ENCODE measurements around the gene SLC39A11. TPM values are rescaled to one million over a fixed set of nuclear protein-coding genes. Genes with fewer than 3 reads are reported as not detected.

Gene SLC39A11
- polyA plus RNA-seq, 1 of the 3 experiments (the other 2 are of a cell fraction), result 23.5 TPM

- Histone ChIP-seq H3F3A (replicated peaks; ENCODE audit: insufficient read depth) (no peaks in the 10 kb centered on the region), H2AFZ (ENCODE audit: low read depth) (no peak overlapping the region), H3K9me3 (peaks cover 7% of the 10 kb centered on the region; the same call in 1 of the 2 replicates), H3K27ac (ENCODE audit: low read depth in 2 of 2, low read length in 1 of 2) (no peak overlapping the region), H3K27me3 (ENCODE audit: insufficient read depth) (no peaks in the 10 kb centered on the region), H3K9me2 (no peaks in the 10 kb centered on the region), H3K4me1 (ENCODE audit: control insufficient read depth in 1 of 2, insufficient read depth in 2 of 2, low read depth in 1 of 2, low read length in 1 of 2) (no peaks in the 10 kb centered on the region; a peak in 1 of 4 replicates), H4K20me1 (ENCODE audit: insufficient read depth) (no peaks in the 10 kb centered on the region), H3K79me2 (ENCODE audit: insufficient read depth) (no peaks in the 10 kb centered on the region), H3K9ac (no peak overlapping the region), H3K4me3 (ENCODE audit: low read depth in 2 of 2, low read length in 1 of 2) (no peak overlapping the region), H3K4me2 (no peak overlapping the region), H3K36me3 (replicated peaks in 1 of 2; ENCODE audit: control insufficient read depth in 1 of 2, insufficient read depth in 2 of 2, low read length in 1 of 2) (peaks cover 0 to 4% of the 10 kb centered on the region in 2 experiments)
- no peak for TF ChIP-seq FOSL2 (IDR thresholded peaks at IDR 0.05; ENCODE audit: borderline replicate concordance, low read depth)
- no peak for TF ChIP-seq JUND (IDR thresholded peaks at IDR 0.05)
- TF ChIP-seq RAD21 (IDR thresholded peaks at IDR 0.05; ENCODE audit: low read length), result no peak
- no peak for TF ChIP-seq USF2 (IDR thresholded peaks at IDR 0.05; ENCODE audit: borderline replicate concordance, low read depth, low read length)
- TF ChIP-seq, protein P1, sequence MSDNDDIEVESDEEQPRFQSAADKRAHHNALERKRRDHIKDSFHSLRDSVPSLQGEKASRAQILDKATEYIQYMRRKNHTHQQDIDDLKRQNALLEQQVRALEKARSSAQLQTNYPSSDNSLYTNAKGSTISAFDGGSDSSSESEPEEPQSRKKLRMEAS (IDR thresholded peaks at IDR 0.05; ENCODE audit: low read depth), result no peak
- TF ChIP-seq TCF12 (IDR thresholded peaks at IDR 0.05), result no peak
- TF ChIP-seq YY1 (IDR thresholded peaks at IDR 0.05; ENCODE audit: low read depth), result no peak
- no peak for TF ChIP-seq RXRA (IDR thresholded peaks at IDR 0.05; ENCODE audit: borderline replicate concordance, low read depth)
- no peak for TF ChIP-seq ELF1 (IDR thresholded peaks at IDR 0.05)
- POLR2A ChIA-PET, result no interaction called here
- no peak for DNase-seq
- CTCF ChIA-PET, result interaction anchor here (1.5 kb wide), 1 partner anchor 10 kb away, joined by 3 read pairs; no protein-coding TSS in a partner anchor
- WGBS (ENCODE audit: low lambda C conversion rate), result 92% methylated on average over 5 of the region's 5 CpGs
These were observed 209.1 kb downstream of the SLC39A11 start for GRCh38 chr17:72883351-72883750.

DNA sequence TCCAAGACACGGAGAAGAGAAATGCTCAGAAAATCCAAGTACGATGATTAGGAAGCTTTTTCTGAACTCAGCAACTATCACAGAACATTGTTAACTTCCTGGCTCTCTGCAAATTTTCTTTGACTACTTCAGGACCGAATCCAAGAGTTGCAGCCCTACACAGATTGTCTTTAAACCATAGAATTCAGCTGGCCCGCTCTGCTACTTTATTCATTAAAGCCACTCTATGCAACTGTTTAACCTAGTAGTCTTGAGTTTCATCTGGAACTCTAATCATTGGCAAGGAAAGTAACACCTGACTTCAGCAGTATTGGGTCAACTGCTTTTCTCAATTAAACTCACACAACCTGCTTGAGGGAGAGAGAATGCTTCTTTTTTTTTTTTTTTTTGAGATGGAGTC is 210.1 kb downstream of the SLC39A11 start:
- Histone ChIP-seq H3K36me3 (replicated peaks in 1 of 2; ENCODE audit: control insufficient read depth in 1 of 2, insufficient read depth in 2 of 2, low read length in 1 of 2) (peaks cover 0 to 4% of the 10 kb centered on the region in 2 experiments), H3K4me1 (ENCODE audit: control insufficient read depth in 1 of 2, insufficient read depth in 2 of 2, low read depth in 1 of 2, low read length in 1 of 2) (no peaks in the 10 kb centered on the region), H2AFZ (ENCODE audit: low read depth) (no peak overlapping the region), H3K27ac (ENCODE audit: low read depth in 2 of 2, low read length in 1 of 2) (no peak overlapping the region), H3F3A (replicated peaks; ENCODE audit: insufficient read depth) (no peaks in the 10 kb centered on the region), H4K20me1 (ENCODE audit: insufficient read depth) (no peaks in the 10 kb centered on the region), H3K4me3 (ENCODE audit: low read depth in 2 of 2, low read length in 1 of 2) (no peak overlapping the region), H3K79me2 (ENCODE audit: insufficient read depth) (no peaks in the 10 kb centered on the region), H3K9me2 (no peaks in the 10 kb centered on the region), H3K9ac (no peak overlapping the region), H3K27me3 (ENCODE audit: insufficient read depth) (no peaks in the 10 kb centered on the region), H3K4me2 (no peak overlapping the region), H3K9me3 (peaks cover 7% of the 10 kb centered on the region; the same call in 1 of the 2 replicates)
- DNase-seq, result no peak
- POLR2A ChIA-PET, result no interaction called here
- TF ChIP-seq POLR2AphosphoS5 (IDR thresholded peaks at IDR 0.05; ENCODE audit: low read depth, low read length), result no peak
- TF ChIP-seq, protein P2, sequence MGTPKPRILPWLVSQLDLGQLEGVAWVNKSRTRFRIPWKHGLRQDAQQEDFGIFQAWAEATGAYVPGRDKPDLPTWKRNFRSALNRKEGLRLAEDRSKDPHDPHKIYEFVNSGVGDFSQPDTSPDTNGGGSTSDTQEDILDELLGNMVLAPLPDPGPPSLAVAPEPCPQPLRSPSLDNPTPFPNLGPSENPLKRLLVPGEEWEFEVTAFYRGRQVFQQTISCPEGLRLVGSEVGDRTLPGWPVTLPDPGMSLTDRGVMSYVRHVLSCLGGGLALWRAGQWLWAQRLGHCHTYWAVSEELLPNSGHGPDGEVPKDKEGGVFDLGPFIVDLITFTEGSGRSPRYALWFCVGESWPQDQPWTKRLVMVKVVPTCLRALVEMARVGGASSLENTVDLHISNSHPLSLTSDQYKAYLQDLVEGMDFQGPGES (IDR thresholded peaks at IDR 0.05; ENCODE audit: low read depth, low read length), result no peak
- TF ChIP-seq RAD21 (IDR thresholded peaks at IDR 0.05; ENCODE audit: low read length), result no peak
- TF ChIP-seq CTCF (IDR thresholded peaks at IDR 0.05), result no peak
- TF ChIP-seq FOSL2 (IDR thresholded peaks at IDR 0.05; ENCODE audit: borderline replicate concordance, low read depth), result no peak
- TF ChIP-seq FOXJ3 (CRISPR knock-in tag; IDR thresholded peaks at IDR 0.05), result no peak
- TF ChIP-seq, protein P3, sequence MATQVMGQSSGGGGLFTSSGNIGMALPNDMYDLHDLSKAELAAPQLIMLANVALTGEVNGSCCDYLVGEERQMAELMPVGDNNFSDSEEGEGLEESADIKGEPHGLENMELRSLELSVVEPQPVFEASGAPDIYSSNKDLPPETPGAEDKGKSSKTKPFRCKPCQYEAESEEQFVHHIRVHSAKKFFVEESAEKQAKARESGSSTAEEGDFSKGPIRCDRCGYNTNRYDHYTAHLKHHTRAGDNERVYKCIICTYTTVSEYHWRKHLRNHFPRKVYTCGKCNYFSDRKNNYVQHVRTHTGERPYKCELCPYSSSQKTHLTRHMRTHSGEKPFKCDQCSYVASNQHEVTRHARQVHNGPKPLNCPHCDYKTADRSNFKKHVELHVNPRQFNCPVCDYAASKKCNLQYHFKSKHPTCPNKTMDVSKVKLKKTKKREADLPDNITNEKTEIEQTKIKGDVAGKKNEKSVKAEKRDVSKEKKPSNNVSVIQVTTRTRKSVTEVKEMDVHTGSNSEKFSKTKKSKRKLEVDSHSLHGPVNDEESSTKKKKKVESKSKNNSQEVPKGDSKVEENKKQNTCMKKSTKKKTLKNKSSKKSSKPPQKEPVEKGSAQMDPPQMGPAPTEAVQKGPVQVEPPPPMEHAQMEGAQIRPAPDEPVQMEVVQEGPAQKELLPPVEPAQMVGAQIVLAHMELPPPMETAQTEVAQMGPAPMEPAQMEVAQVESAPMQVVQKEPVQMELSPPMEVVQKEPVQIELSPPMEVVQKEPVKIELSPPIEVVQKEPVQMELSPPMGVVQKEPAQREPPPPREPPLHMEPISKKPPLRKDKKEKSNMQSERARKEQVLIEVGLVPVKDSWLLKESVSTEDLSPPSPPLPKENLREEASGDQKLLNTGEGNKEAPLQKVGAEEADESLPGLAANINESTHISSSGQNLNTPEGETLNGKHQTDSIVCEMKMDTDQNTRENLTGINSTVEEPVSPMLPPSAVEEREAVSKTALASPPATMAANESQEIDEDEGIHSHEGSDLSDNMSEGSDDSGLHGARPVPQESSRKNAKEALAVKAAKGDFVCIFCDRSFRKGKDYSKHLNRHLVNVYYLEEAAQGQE (IDR thresholded peaks at IDR 0.05; ENCODE audit: low read depth, low read length), result no peak
- no peak for TF ChIP-seq NRF1 (IDR thresholded peaks at IDR 0.05; ENCODE audit: low read depth, low read length)
- 95% methylated on average over 4 of the region's 4 CpGs for WGBS (ENCODE audit: low lambda C conversion rate)
- CTCF ChIA-PET, result interaction anchor here (1.2 to 1.5 kb wide), 2 partner anchors 9 to 31 kb away, joined by 3 read pairs; no protein-coding TSS in a partner anchor
